ENCODE results near the gene SCN1A.

The SCN1A gene

GRCh38 chr2:166137331-166137730, 9.5 kb upstream of the SCN1A start:
- H3K9ac ChIP-seq (ENCODE audit: low read length in 5 of 5), result no peak overlapping the region
- H3K4me3 ChIP-seq (ENCODE audit: low read depth in 1 of 5, low read length in 5 of 5), result no peak overlapping the region
- no peak overlapping the region for H3K27ac ChIP-seq (ENCODE audit: low read depth, low read length)
- no peaks in the 10 kb centered on the region for H3K36me3 ChIP-seq (ENCODE audit: control insufficient read depth in 5 of 5, insufficient read depth in 5 of 5, low read length in 5 of 5)
- H3K27me3 ChIP-seq (ENCODE audit: control insufficient read depth in 5 of 5, insufficient read depth in 4 of 5, low read length in 5 of 5), result no peaks in the 10 kb centered on the region
- no peaks in the 10 kb centered on the region for H3K9me3 ChIP-seq (ENCODE audit: control insufficient read depth in 5 of 5, low read length in 5 of 5)
- H3K4me1 ChIP-seq (ENCODE audit: control insufficient read depth in 5 of 5, insufficient read depth in 5 of 5, low read length in 5 of 5), result no peaks in the 10 kb centered on the region

- H3K27me3 ChIP-seq (ENCODE audit: control insufficient read depth in 5 of 5, insufficient read depth in 4 of 5, low read length in 5 of 5), result no peaks in the 10 kb centered on the region
- H3K4me3 ChIP-seq (ENCODE audit: low read depth in 1 of 5, low read length in 5 of 5), result no peak overlapping the region
- H3K36me3 ChIP-seq (ENCODE audit: control insufficient read depth in 5 of 5, insufficient read depth in 5 of 5, low read length in 5 of 5), result no peaks in the 10 kb centered on the region
- no peak overlapping the region for H3K27ac ChIP-seq (ENCODE audit: low read depth, low read length)
- H3K9me3 ChIP-seq (ENCODE audit: control insufficient read depth in 5 of 5, low read length in 5 of 5), result no peaks in the 10 kb centered on the region
- H3K9ac ChIP-seq (ENCODE audit: low read length in 5 of 5), result no peak overlapping the region
- H3K4me1 ChIP-seq (ENCODE audit: control insufficient read depth in 5 of 5, insufficient read depth in 5 of 5, low read length in 5 of 5), result no peaks in the 10 kb centered on the region
Measured at GRCh38 chr2:166135849-166136258, 8.0 kb upstream of the SCN1A start.

- H3K9me3 ChIP-seq (ENCODE audit: control insufficient read depth in 5 of 5, low read length in 5 of 5), result no peaks in the 10 kb centered on the region
- no peaks in the 10 kb centered on the region for H3K4me1 ChIP-seq (ENCODE audit: control insufficient read depth in 5 of 5, insufficient read depth in 5 of 5, low read length in 5 of 5)
- no peaks in the 10 kb centered on the region for H3K36me3 ChIP-seq (ENCODE audit: control insufficient read depth in 5 of 5, insufficient read depth in 5 of 5, low read length in 5 of 5)
- H3K9ac ChIP-seq (ENCODE audit: low read length in 5 of 5), result no peak overlapping the region
- H3K4me3 ChIP-seq (ENCODE audit: low read depth in 1 of 5, low read length in 5 of 5), result no peak overlapping the region
- H3K27me3 ChIP-seq (ENCODE audit: control insufficient read depth in 5 of 5, insufficient read depth in 4 of 5, low read length in 5 of 5), result no peaks in the 10 kb centered on the region
- H3K27ac ChIP-seq (ENCODE audit: low read depth, low read length), result no peak overlapping the region
Measured at GRCh38 chr2:166135152-166135848, 7.5 kb upstream of the SCN1A start.

GRCh38 chr2:166134252-166135151, 6.7 kb upstream of the SCN1A start:
- H3K27me3 ChIP-seq (ENCODE audit: control insufficient read depth in 5 of 5, insufficient read depth in 4 of 5, low read length in 5 of 5), result peaks cover 0 to 2% (median 0%) of the 10 kb centered on the region in 5 donors
- no peaks in the 10 kb centered on the region for H3K36me3 ChIP-seq (ENCODE audit: control insufficient read depth in 5 of 5, insufficient read depth in 5 of 5, low read length in 5 of 5)
- no peaks in the 10 kb centered on the region for H3K4me1 ChIP-seq (ENCODE audit: control insufficient read depth in 5 of 5, insufficient read depth in 5 of 5, low read length in 5 of 5)
- no peaks in the 10 kb centered on the region for H3K9me3 ChIP-seq (ENCODE audit: control insufficient read depth in 5 of 5, low read length in 5 of 5)
- H3K4me3 ChIP-seq (ENCODE audit: low read depth in 1 of 5, low read length in 5 of 5), result no peak overlapping the region
- H3K9ac ChIP-seq (ENCODE audit: low read length in 5 of 5), result no peak overlapping the region
- no peak overlapping the region for H3K27ac ChIP-seq (ENCODE audit: low read depth, low read length)

GRCh38 chr2:166133653-166134052, 5.8 kb upstream of the SCN1A start:
- Histone ChIP-seq H3K36me3 (ENCODE audit: control insufficient read depth in 5 of 5, insufficient read depth in 5 of 5, low read length in 5 of 5) (no peaks in the 10 kb centered on the region), H3K27ac (ENCODE audit: low read depth, low read length) (no peak overlapping the region), H3K9me3 (ENCODE audit: control insufficient read depth in 5 of 5, low read length in 5 of 5) (no peaks in the 10 kb centered on the region), H3K4me1 (ENCODE audit: control insufficient read depth in 5 of 5, insufficient read depth in 5 of 5, low read length in 5 of 5) (no peaks in the 10 kb centered on the region), H3K27me3 (ENCODE audit: control insufficient read depth in 5 of 5, insufficient read depth in 4 of 5, low read length in 5 of 5) (peaks cover 0 to 2% (median 0%) of the 10 kb centered on the region in 5 donors), H3K9ac (ENCODE audit: low read length in 5 of 5) (no peak overlapping the region), H3K4me3 (ENCODE audit: low read depth in 1 of 5, low read length in 5 of 5) (no peak overlapping the region)

- peaks cover 0 to 2% (median 0%) of the 10 kb centered on the region in 5 donors for H3K27me3 ChIP-seq (ENCODE audit: control insufficient read depth in 5 of 5, insufficient read depth in 4 of 5, low read length in 5 of 5)
- no peaks in the 10 kb centered on the region for H3K9me3 ChIP-seq (ENCODE audit: control insufficient read depth in 5 of 5, low read length in 5 of 5)
- H3K4me1 ChIP-seq (ENCODE audit: control insufficient read depth in 5 of 5, insufficient read depth in 5 of 5, low read length in 5 of 5), result peaks cover 0 to 16% (median 2%) of the 10 kb centered on the region in 5 donors
- no peak overlapping the region for H3K27ac ChIP-seq (ENCODE audit: low read depth, low read length)
- H3K36me3 ChIP-seq (ENCODE audit: control insufficient read depth in 5 of 5, insufficient read depth in 5 of 5, low read length in 5 of 5), result no peaks in the 10 kb centered on the region
- no peak overlapping the region for H3K4me3 ChIP-seq (ENCODE audit: low read depth in 1 of 5, low read length in 5 of 5)
- H3K9ac ChIP-seq (ENCODE audit: low read length in 5 of 5), result no peak overlapping the region
Measured at GRCh38 chr2:166128156-166128505, 311 bp upstream of the SCN1A start.

- H3K4me3 ChIP-seq (ENCODE audit: low read depth in 1 of 5, low read length in 5 of 5), result no peak overlapping the region
- H3K27me3 ChIP-seq (ENCODE audit: control insufficient read depth in 5 of 5, insufficient read depth in 4 of 5, low read length in 5 of 5), result peaks cover 0 to 2% (median 0%) of the 10 kb centered on the region in 5 donors
- H3K4me1 ChIP-seq (ENCODE audit: control insufficient read depth in 5 of 5, insufficient read depth in 5 of 5, low read length in 5 of 5), result peaks cover 0 to 16% (median 2%) of the 10 kb centered on the region in 5 donors
- H3K9me3 ChIP-seq (ENCODE audit: control insufficient read depth in 5 of 5, low read length in 5 of 5), result no peaks in the 10 kb centered on the region
- H3K27ac ChIP-seq (ENCODE audit: low read depth, low read length), result no peak overlapping the region
- H3K9ac ChIP-seq (ENCODE audit: low read length in 5 of 5), result peak overlapping the region in 1 of 5 donors; percentile 20
- H3K36me3 ChIP-seq (ENCODE audit: control insufficient read depth in 5 of 5, insufficient read depth in 5 of 5, low read length in 5 of 5), result no peaks in the 10 kb centered on the region
Measured at GRCh38 chr2:166126007-166126639, 1.7 kb downstream of the SCN1A start.

GRCh38 chr2:166125557-166125956, 2.3 kb downstream of the SCN1A start:
- Histone ChIP-seq H3K27me3 (ENCODE audit: control insufficient read depth in 5 of 5, insufficient read depth in 4 of 5, low read length in 5 of 5) (peaks cover 0 to 2% (median 0%) of the 10 kb centered on the region in 5 donors), H3K36me3 (ENCODE audit: control insufficient read depth in 5 of 5, insufficient read depth in 5 of 5, low read length in 5 of 5) (no peaks in the 10 kb centered on the region), H3K4me3 (ENCODE audit: low read depth in 1 of 5, low read length in 5 of 5) (no peak overlapping the region), H3K4me1 (ENCODE audit: control insufficient read depth in 5 of 5, insufficient read depth in 5 of 5, low read length in 5 of 5) (peaks cover 0 to 16% (median 2%) of the 10 kb centered on the region in 5 donors), H3K27ac (ENCODE audit: low read depth, low read length) (no peak overlapping the region), H3K9ac (ENCODE audit: low read length in 5 of 5) (peak overlapping the region in 1 of 5 donors; percentile 20), H3K9me3 (ENCODE audit: control insufficient read depth in 5 of 5, low read length in 5 of 5) (no peaks in the 10 kb centered on the region)

- H3K4me1 ChIP-seq (ENCODE audit: control insufficient read depth in 5 of 5, insufficient read depth in 5 of 5, low read length in 5 of 5), result no peaks in the 10 kb centered on the region
- H3K27ac ChIP-seq (ENCODE audit: low read depth, low read length), result no peak overlapping the region
- H3K36me3 ChIP-seq (ENCODE audit: control insufficient read depth in 5 of 5, insufficient read depth in 5 of 5, low read length in 5 of 5), result no peaks in the 10 kb centered on the region
- H3K9ac ChIP-seq (ENCODE audit: low read length in 5 of 5), result no peak overlapping the region
- no peaks in the 10 kb centered on the region for H3K27me3 ChIP-seq (ENCODE audit: control insufficient read depth in 5 of 5, insufficient read depth in 4 of 5, low read length in 5 of 5)
- no peak overlapping the region for H3K4me3 ChIP-seq (ENCODE audit: low read depth in 1 of 5, low read length in 5 of 5)
- H3K9me3 ChIP-seq (ENCODE audit: control insufficient read depth in 5 of 5, low read length in 5 of 5), result no peaks in the 10 kb centered on the region
Measured at GRCh38 chr2:166118180-166118579, 9.6 kb downstream of the SCN1A start.

- no peaks in the 10 kb centered on the region for H3K36me3 ChIP-seq (ENCODE audit: control insufficient read depth in 5 of 5, insufficient read depth in 5 of 5, low read length in 5 of 5)
- H3K27me3 ChIP-seq (ENCODE audit: control insufficient read depth in 5 of 5, insufficient read depth in 4 of 5, low read length in 5 of 5), result no peaks in the 10 kb centered on the region
- H3K9me3 ChIP-seq (ENCODE audit: control insufficient read depth in 5 of 5, low read length in 5 of 5), result no peaks in the 10 kb centered on the region
- no peak overlapping the region for H3K4me3 ChIP-seq (ENCODE audit: low read depth in 1 of 5, low read length in 5 of 5)
- no peak overlapping the region for H3K27ac ChIP-seq (ENCODE audit: low read depth, low read length)
- no peak overlapping the region for H3K9ac ChIP-seq (ENCODE audit: low read length in 5 of 5)
- H3K4me1 ChIP-seq (ENCODE audit: control insufficient read depth in 5 of 5, insufficient read depth in 5 of 5, low read length in 5 of 5), result no peaks in the 10 kb centered on the region
Measured at GRCh38 chr2:166117491-166117890, 10.3 kb downstream of the SCN1A start.

Data from subcutaneous abdominal adipose tissue (tissue), 5 donors.